Measurements from ENCODE around the gene SIRPB2. TPM values are rescaled to one million over a fixed set of nuclear protein-coding genes. Genes with fewer than 3 reads are reported as not detected.

Gene SIRPB2
- total and polyA plus RNA-seq, 2 of the 4 experiments (the other 2 are of a cell fraction): not detected

DNA sequence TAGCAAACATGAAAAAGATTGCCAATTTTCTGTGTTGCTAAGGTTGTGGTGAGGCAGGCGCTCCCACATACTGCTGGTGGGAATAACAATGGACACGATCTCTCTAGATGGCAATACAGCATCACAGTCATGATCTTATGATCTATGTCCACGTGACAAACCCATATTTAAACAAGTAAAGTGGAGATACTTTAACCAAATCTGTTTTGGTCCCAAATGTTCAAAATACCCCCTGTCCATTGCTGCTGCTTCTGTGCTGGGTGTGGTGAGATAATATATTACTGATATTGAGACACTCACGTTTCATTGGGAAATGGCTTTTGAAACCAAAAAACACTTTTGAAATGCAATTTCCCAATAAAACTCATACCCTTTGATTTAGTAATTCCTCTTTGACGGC is 43.3 kb upstream of the SIRPB2 start:
- Histone ChIP-seq H2AK9ac (replicated peaks; ENCODE audit: low read depth, low read length, poor library complexity) (no peak overlapping the region), H3K4me3 (ENCODE audit: insufficient read depth, low read depth, low read length) (no peak overlapping the region), H3K14ac (replicated peaks; ENCODE audit: low read depth, low read length) (no peak overlapping the region), H4K91ac (ENCODE audit: insufficient read depth, low read depth, low read length) (no peak overlapping the region), H2BK15ac (ENCODE audit: low read depth, low read length) (no peak overlapping the region), H3K4me1 (ENCODE audit: control insufficient read depth, insufficient read depth, low read length) (no peaks in the 10 kb centered on the region), H3K27ac (ENCODE audit: insufficient read depth, low read length) (no peak overlapping the region), H3K79me1 (ENCODE audit: low read depth in 1 of 2, low read length in 2 of 2) (no peaks in the 10 kb centered on the region), H2AFZ (replicated peaks; ENCODE audit: low read length, poor library complexity) (no peak overlapping the region), H3K56ac (ENCODE audit: extremely low read depth, insufficient read depth, low read length) (no peak overlapping the region), H3K4me2 (ENCODE audit: low read depth, low read length) (no peak overlapping the region), H2AK5ac (ENCODE audit: low read depth, low read length) (no peak overlapping the region), H3K9me1 (ENCODE audit: insufficient read depth, low read length) (no peaks in the 10 kb centered on the region), H4K5ac (ENCODE audit: low read depth, low read length) (no peak overlapping the region), H3K36me3 (ENCODE audit: control insufficient read depth, insufficient read depth, low read length) (no peaks in the 10 kb centered on the region), H3K27me3 (ENCODE audit: control insufficient read depth, insufficient read depth, low read length) (peaks cover 3% of the 10 kb centered on the region; the same call in 1 of the 2 replicates), H3K23ac (ENCODE audit: low read depth, low read length) (no peak overlapping the region), H3K9me3 (ENCODE audit: control insufficient read depth, insufficient read depth, low read length) (no peaks in the 10 kb centered on the region), H3K18ac (ENCODE audit: low read depth, low read length) (no peak overlapping the region), H3K4ac (ENCODE audit: low read depth, low read length) (no peak overlapping the region), H2BK20ac (ENCODE audit: low read depth, low read length) (no peak overlapping the region), H3K9ac (ENCODE audit: low read depth, low read length) (no peak overlapping the region), H2BK120ac (ENCODE audit: low read depth, low read length) (no peak overlapping the region), H4K20me1 (ENCODE audit: insufficient read depth, low read length) (no peaks in the 10 kb centered on the region), H4K8ac (ENCODE audit: low read depth in 2 of 2, low read length in 2 of 2) (no peak overlapping the region), H2BK5ac (ENCODE audit: low read depth, low read length, poor library complexity, severe bottlenecking) (no peak overlapping the region)
- DNase-seq (no peak), ATAC-seq (ENCODE audit: low read depth) (no peak)
- TF ChIP-seq, protein P1, sequence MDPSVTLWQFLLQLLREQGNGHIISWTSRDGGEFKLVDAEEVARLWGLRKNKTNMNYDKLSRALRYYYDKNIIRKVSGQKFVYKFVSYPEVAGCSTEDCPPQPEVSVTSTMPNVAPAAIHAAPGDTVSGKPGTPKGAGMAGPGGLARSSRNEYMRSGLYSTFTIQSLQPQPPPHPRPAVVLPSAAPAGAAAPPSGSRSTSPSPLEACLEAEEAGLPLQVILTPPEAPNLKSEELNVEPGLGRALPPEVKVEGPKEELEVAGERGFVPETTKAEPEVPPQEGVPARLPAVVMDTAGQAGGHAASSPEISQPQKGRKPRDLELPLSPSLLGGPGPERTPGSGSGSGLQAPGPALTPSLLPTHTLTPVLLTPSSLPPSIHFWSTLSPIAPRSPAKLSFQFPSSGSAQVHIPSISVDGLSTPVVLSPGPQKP (IDR thresholded peaks at IDR 0.05; ENCODE audit: borderline replicate concordance, low read depth, low read length): no peak
- no peak for TF ChIP-seq RFX5 (IDR thresholded peaks at IDR 0.05; ENCODE audit: low read depth, low read length)
- TF ChIP-seq NFE2L2 (IDR thresholded peaks at IDR 0.05; ENCODE audit: low read depth, low read length): no peak
- TF ChIP-seq MAFK (IDR thresholded peaks at IDR 0.05; ENCODE audit: low read depth, low read length): no peak
- dilution Hi-C loops (cut with HindIII; ENCODE audit: low sequenced_read_pairs, unreplicated experiment): no loop called here
- POLR2A ChIA-PET (ENCODE audit: unreplicated experiment): no interaction called here
- CTCF ChIA-PET: no interaction called here
- intact Hi-C loops (cut with micrococcal nuclease): no loop called here
- in situ Hi-C loops (cut with MboI; ENCODE audit: low sequenced_read_pairs): no loop called here
- WGBS, 2 experiments (ENCODE audit: extremely low coverage in 2 of 2, insufficient read length in 1 of 2): no CpG with 5 or more reads among the region's 5 CpGs
- no TSS peak for BruUV-seq (replicated peaks)
